Calu3 (cell line): ENCODE measurements around the gene BBX. TPM values are rescaled to one million over a fixed set of nuclear protein-coding genes. Genes with fewer than 3 reads are reported as not detected.

Experiments
- BruUV-seq: library from RNA; stranded (reverse); fragments of 400-500 nt; replicated peaks from 2 replicates; lab custom pipeline; 2021; lab: Mats Ljungman, UMichigan
- CTCF ChIA-PET: fragments of 300-600 bp; sonication (Branson Sonifier 250); formaldehyde crosslinking; loops from one replicate; lab custom pipeline; 2022; ENCODE audit warnings: antibody characterized with exemption; lab: Charles Lee
- DNase-seq: peaks from one replicate; pipeline ENCODE4 v3.0.0; 2022
- H3K27ac Mint-ChIP-seq: one replicate; pipeline ENCODE4 v1.8.0; 2022; ENCODE audit warnings: mixed read lengths; ENCODE audit not compliant: unreplicated experiment
- H3K27me3 Mint-ChIP-seq: one replicate; pipeline ENCODE4 v1.8.0; 2022; ENCODE audit warnings: mixed read lengths; ENCODE audit not compliant: unreplicated experiment
- H3K36me3 Mint-ChIP-seq: one replicate; pipeline ENCODE4 v1.8.0; 2022; ENCODE audit warnings: mild to moderate bottlenecking, moderate library complexity, mixed read lengths; ENCODE audit not compliant: insufficient read depth, unreplicated experiment
- H3K4me1 Mint-ChIP-seq: one replicate; pipeline ENCODE4 v1.8.0; 2022; ENCODE audit warnings: mild to moderate bottlenecking, low read depth, mixed read lengths; ENCODE audit not compliant: unreplicated experiment
- H3K4me3 Mint-ChIP-seq: one replicate; pipeline ENCODE4 v1.8.0; 2022; ENCODE audit warnings: mild to moderate bottlenecking, low read depth, moderate library complexity, mixed read lengths; ENCODE audit not compliant: unreplicated experiment
- H3K9me3 Mint-ChIP-seq: one replicate; pipeline ENCODE4 v1.8.0; 2022; ENCODE audit warnings: low read depth, mixed read lengths; ENCODE audit not compliant: unreplicated experiment
- intact Hi-C: fragments of 100-400 bp; cut with micrococcal nuclease; formaldehyde crosslinking; loops from one replicate; pipeline ENCODE4 v1.10.0; 2022; ENCODE audit not compliant: unreplicated experiment
- total RNA-seq: library from RNA; stranded (reverse); gene quantifications from 2 replicates; pipeline ENCODE4 v1.2.3, GENCODE V29; 2022
- TF ChIP-seq, protein P1 (sequence below): fragments of 200-600 bp; IDR thresholded peaks from one replicate; pipeline ENCODE4 v1.8.0; 2022; ENCODE audit warnings: antibody characterized with exemption; ENCODE audit not compliant: unreplicated experiment

BBX gene
- total RNA-seq, 1 experiment from 2014 or later, result 66.9 TPM

DNA sequence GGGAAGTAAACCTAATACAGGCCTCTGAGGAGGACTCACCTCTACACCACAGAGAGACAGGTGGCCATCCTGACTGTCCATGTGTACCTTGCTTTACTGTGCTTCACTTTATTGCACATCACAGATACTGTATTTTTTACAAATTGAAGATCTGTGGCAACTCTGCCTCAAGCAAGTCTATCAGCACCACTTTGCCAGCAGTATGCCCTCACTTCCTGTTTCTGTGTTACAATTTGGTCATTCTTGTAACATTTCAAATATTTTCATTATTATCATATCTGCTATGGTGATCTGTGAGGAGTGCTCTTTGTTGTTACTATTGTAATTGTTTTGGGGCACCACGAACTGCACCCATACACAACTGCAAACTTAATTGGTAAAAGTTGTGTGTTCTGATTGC, 78.0 kb downstream of the BBX start:
- Mint-ChIP-seq H3K4me1 (peaks cover 18% of the 10 kb centered on the region), H3K27me3 (no peaks in the 10 kb centered on the region), H3K4me3 (no peak overlapping the region), H3K9me3 (no peaks in the 10 kb centered on the region), H3K36me3 (no peaks in the 10 kb centered on the region), H3K27ac (no peak overlapping the region)
- CTCF ChIA-PET, result interaction anchor here (0.5 kb wide), 1 partner anchor 302 kb away, joined by 3 read pairs; no protein-coding TSS in a partner anchor
- BruUV-seq, result no TSS peak
- TF ChIP-seq, protein P1, sequence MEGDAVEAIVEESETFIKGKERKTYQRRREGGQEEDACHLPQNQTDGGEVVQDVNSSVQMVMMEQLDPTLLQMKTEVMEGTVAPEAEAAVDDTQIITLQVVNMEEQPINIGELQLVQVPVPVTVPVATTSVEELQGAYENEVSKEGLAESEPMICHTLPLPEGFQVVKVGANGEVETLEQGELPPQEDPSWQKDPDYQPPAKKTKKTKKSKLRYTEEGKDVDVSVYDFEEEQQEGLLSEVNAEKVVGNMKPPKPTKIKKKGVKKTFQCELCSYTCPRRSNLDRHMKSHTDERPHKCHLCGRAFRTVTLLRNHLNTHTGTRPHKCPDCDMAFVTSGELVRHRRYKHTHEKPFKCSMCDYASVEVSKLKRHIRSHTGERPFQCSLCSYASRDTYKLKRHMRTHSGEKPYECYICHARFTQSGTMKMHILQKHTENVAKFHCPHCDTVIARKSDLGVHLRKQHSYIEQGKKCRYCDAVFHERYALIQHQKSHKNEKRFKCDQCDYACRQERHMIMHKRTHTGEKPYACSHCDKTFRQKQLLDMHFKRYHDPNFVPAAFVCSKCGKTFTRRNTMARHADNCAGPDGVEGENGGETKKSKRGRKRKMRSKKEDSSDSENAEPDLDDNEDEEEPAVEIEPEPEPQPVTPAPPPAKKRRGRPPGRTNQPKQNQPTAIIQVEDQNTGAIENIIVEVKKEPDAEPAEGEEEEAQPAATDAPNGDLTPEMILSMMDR, result no peak
- no peak for DNase-seq
- intact Hi-C loops, result no loop called here

DNA sequence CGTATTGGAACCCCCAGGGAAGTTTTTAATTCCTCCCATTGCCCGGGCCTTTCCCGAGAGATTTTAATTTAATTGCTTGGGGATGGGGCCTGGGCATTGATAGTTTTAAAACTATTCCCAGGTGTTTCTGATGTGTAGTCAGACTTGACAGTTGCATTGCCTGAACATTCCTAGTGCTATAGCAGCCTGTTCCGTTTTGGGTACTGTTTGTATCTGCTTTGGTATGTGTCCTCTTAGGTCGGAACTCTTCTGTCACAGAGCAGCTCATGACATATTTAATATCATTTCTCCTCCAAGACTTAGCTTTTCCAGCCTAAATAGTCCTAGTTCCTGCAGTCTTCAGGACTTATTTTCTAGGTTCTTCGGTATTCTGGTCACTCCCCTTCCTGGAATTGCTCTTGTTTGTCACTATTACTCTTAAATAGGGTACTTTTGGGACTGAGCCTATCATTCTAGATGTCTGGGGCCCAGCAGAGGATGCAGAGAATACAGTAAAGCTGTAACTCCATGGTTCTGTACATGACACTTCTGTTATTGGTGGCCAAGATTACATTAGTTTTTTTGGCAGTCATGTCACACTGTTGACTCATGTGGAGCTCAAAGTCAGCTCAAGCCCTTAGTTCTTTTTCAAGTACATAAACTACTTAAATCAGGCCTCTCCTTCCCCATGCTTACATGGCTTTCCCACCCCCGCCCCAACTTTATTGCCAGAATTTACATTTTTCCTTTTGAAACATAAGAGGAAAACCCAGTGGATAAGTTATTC, 81.5 kb downstream of the BBX start:
- H3K36me3 Mint-ChIP-seq, result no peaks in the 10 kb centered on the region
- H3K4me3 Mint-ChIP-seq, result no peak overlapping the region
- H3K9me3 Mint-ChIP-seq, result no peaks in the 10 kb centered on the region
- CTCF ChIA-PET, result no interaction called here
- no TSS peak for BruUV-seq
- TF ChIP-seq, protein P1, result no peak
- no peak for DNase-seq
- intact Hi-C loops, result no loop called here
- H3K27ac Mint-ChIP-seq, result no peak overlapping the region
- no peaks in the 10 kb centered on the region for H3K27me3 Mint-ChIP-seq
- peaks cover 9% of the 10 kb centered on the region for H3K4me1 Mint-ChIP-seq

DNA sequence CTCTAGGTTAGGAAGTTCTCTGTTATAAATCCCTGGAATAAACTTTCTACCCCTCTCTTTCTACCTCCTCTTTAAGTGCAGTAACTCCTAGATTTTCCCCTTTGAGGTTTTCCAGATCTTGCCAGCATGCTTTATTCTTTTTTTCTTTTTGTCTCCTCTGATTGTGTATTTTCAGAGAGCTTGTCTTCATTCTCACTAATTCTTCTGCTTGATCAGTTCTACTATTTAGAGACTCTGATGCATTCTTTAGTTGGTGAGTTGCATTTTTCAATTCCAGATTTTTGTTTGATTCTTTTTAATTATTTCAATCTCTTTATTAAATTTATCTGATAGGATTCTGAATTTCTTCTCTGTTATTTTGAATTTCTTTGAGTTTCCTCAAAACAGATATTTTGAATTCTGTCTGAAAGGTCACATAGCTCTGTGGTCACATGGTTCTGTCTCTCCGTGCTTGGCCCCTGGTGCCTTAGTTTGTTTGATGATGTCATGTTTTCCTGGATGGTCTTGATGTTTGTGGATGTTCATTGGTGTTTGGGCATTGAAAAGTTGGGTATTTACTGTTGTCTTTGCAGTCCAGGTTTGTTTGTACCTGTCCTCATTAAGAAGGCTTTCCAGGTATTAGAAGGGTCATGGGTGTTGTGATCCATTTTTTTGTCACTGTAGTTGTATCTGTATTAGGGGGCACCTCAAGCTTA, 89.2 kb downstream of the BBX start:
- TF ChIP-seq, protein P1, result no peak
- Mint-ChIP-seq H3K9me3 (peaks cover 2% of the 10 kb centered on the region), H3K36me3 (no peaks in the 10 kb centered on the region), H3K27me3 (no peaks in the 10 kb centered on the region), H3K4me3 (no peak overlapping the region), H3K4me1 (peaks cover 6% of the 10 kb centered on the region), H3K27ac (no peak overlapping the region)
- DNase-seq, result no peak
- CTCF ChIA-PET, result no interaction called here
- intact Hi-C loops, result no loop called here
- no TSS peak for BruUV-seq

DNA sequence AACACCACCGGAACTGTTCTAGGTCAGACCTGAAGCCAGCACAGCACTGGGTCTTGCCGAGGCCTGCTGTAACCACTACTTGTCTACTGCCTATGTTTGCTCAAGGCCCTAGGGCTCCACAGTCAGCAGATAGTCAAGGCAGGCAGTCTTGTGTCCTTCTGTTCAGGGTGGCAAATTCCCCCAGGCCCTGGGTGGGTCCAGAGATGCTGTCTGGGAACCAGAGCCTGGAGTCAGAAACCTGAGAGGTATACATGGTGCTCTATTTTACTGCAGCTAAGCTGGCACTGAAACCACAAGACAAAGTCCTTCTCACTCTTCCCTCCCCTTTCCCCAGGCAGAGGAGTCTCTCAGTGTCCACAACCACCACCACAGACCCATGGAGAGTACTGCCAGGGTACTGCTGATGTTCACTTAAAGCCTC, 89.9 kb downstream of the BBX start:
- BruUV-seq, result no TSS peak
- Mint-ChIP-seq H3K9me3 (peaks cover 2% of the 10 kb centered on the region), H3K36me3 (no peaks in the 10 kb centered on the region), H3K27me3 (no peaks in the 10 kb centered on the region), H3K4me3 (no peak overlapping the region), H3K4me1 (peaks cover 6% of the 10 kb centered on the region), H3K27ac (no peak overlapping the region)
- TF ChIP-seq, protein P1, result no peak
- no peak for DNase-seq
- CTCF ChIA-PET, result no interaction called here
- intact Hi-C loops, result no loop called here
